B cell (primary cell): ENCODE results near the gene ENKUR.

Experiments
- EZH2 ChIP-seq: IDR thresholded peaks from 2 replicates; pipeline ENCODE4 v1.6.1; 2012; ENCODE audit warnings: borderline replicate concordance, low read depth, mild to moderate bottlenecking, moderate library complexity, low read length; ENCODE audit not compliant: insufficient read depth, poor library complexity, severe bottlenecking
- TF ChIP-seq, protein P1 (sequence below): fragments of 200-600 bp; IDR thresholded peaks from one replicate; pipeline ENCODE4 v1.8.0; 2022; ENCODE audit warnings: antibody characterized with exemption, mild to moderate bottlenecking

DNA sequence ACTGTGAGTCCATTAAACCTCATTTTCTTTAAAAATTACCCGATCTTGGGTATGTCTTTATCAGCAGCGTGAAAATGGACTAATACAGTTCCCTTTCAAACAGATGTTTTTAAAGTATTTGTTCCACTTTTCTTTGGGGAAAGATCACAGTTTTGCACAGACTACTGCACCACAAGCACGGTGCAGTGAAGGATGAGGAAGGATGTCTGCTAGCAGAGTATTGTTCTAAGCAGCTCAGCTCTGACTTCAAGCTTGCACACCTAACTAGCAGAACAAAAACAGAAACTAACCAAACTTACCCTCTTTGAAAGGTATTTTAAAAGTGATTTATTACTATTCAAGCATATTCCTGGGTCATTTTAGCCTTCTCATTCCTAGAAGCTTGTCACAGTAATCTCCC, 20.4 kb upstream of the ENKUR start:
- TF ChIP-seq, protein P1, sequence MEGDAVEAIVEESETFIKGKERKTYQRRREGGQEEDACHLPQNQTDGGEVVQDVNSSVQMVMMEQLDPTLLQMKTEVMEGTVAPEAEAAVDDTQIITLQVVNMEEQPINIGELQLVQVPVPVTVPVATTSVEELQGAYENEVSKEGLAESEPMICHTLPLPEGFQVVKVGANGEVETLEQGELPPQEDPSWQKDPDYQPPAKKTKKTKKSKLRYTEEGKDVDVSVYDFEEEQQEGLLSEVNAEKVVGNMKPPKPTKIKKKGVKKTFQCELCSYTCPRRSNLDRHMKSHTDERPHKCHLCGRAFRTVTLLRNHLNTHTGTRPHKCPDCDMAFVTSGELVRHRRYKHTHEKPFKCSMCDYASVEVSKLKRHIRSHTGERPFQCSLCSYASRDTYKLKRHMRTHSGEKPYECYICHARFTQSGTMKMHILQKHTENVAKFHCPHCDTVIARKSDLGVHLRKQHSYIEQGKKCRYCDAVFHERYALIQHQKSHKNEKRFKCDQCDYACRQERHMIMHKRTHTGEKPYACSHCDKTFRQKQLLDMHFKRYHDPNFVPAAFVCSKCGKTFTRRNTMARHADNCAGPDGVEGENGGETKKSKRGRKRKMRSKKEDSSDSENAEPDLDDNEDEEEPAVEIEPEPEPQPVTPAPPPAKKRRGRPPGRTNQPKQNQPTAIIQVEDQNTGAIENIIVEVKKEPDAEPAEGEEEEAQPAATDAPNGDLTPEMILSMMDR = no peak
- TF ChIP-seq EZH2 = no peak
